GM21528 (cell line): ENCODE results near the gene USP17L12.
"Not testable (repeated sequence)": the region's sequence is repeated elsewhere in the genome, so short reads cannot be mapped to it uniquely, and the experiment has no call there.

Source experiments
- ATAC-seq: cut with Tn5 transposase; IDR thresholded peaks from one replicate; pipeline ENCODE4 v1.9.1; 2021; ENCODE audit warnings: mild to moderate bottlenecking, moderate library complexity; ENCODE audit not compliant: unreplicated experiment, low FRiP score

The USP17L12 gene, protein sequence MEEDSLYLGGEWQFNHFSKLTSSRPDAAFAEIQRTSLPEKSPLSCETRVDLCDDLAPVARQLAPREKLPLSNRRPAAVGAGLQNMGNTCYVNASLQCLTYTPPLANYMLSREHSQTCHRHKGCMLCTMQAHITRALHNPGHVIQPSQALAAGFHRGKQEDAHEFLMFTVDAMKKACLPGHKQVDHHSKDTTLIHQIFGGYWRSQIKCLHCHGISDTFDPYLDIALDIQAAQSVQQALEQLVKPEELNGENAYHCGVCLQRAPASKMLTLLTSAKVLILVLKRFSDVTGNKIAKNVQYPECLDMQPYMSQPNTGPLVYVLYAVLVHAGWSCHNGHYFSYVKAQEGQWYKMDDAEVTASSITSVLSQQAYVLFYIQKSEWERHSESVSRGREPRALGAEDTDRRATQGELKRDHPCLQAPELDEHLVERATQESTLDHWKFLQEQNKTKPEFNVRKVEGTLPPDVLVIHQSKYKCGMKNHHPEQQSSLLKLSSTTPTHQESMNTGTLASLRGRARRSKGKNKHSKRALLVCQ

DNA sequence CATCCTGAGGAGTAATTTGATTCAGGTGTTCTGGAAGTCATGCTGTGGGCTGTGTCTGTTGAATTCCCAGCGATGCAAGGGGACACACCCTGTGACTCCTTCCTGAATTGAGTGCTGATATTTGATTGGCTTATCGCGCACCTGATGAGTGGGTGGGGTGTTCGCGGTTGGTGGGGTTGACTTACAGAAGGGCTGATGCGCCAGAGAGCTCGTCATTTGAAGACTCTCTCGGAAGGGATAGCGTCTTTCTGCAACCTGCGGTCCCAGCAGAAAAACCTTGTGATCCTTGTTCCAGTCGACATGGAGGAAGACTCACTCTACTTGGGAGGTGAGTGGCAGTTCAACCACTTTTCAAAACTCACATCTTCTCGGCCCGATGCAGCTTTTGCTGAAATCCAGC, at the start of gene USP17L12:
USP17L12 (plus strand) TSS at position 301 of the 400 bp plus-strand sequence; CDS start at position 301, 0 bp downstream.
- ATAC-seq, result not testable (repeated sequence)

- not testable (repeated sequence) for ATAC-seq
Measured at GRCh38 chr4:9210357-9210756, 9.6 kb upstream of the USP17L12 start, which contains the start of gene USP17L10. Gene USP17L10, plus strand, starts transcription at chr4:9210657. Its CDS starts 0 bp downstream, at chr4:9210657.

DNA sequence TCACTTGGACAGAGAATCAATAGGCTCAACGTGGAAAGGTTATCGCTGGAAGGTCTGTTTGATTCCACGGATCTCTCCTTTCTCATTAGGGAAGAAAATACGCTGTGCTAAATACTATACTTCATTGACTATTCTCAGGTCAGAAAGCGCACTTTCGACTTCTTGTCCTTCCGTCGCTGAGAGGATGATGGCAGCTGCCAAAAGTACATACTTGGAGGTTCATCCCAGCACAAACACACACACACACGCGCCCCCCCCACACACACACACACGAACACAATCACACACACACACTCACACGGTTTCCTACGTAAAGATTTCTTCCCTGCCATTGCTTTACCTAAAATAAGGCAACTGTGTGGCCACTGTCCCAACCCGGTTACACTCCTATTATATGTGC, 5.3 kb upstream of the USP17L12 start:
- not testable (repeated sequence) for ATAC-seq

DNA sequence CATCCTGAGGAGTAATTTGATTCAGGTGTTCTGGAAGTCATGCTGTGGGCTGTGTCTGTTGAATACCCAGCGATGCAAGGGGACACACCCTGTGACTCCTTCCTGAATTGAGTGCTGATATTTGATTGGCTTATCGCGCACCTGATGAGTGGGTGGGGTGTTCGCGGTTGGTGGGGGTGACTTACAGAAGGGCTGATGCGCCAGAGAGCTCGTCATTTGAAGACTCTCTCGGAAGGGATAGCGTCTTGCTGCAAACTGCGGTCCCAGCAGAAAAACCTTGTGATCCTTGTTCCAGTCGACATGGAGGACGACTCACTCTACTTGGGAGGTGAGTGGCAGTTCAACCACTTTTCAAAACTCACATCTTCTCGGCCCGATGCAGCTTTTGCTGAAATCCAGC, 4.8 kb upstream of the USP17L12 start, which contains the start of gene USP17L11:
USP17L11 (plus strand) TSS at position 301 of the 400 bp plus-strand sequence; CDS start at position 301, 0 bp downstream.
- ATAC-seq, result not testable (repeated sequence)

DNA sequence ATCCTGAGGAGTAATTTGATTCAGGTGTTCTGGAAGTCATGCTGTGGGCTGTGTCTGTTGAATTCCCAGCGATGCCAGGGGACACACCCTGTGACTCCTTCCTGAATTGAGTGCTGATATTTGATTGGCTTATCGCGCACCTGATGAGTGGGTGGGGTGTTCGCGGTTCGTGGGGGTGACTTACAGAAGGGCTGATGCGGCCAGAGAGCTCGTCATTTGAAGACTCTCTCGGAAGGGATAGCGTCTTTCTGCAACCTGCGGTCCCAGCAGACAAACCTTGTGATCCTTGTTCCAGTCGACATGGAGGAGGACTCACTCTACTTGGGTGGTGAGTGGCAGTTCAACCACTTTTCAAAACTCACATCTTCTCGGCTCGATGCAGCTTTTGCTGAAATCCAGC, 4.6 kb downstream of the USP17L12 start, which contains the start of gene USP17L13:
USP17L13 (plus strand) TSS at position 301 of the 400 bp plus-strand sequence; CDS start at position 301, 0 bp downstream.
- not testable (repeated sequence) for ATAC-seq

GRCh38 chr4:9230249-9230648, 10.3 kb downstream of the USP17L12 start:
- ATAC-seq, result not testable (repeated sequence)

GRCh38 chr4:9234085-9234484, 14.1 kb downstream of the USP17L12 start, which contains the start of gene USP17L15:
Gene USP17L15, plus strand, starts transcription at chr4:9234385. Its CDS starts 0 bp downstream, at chr4:9234385.
- not testable (repeated sequence) for ATAC-seq

DNA sequence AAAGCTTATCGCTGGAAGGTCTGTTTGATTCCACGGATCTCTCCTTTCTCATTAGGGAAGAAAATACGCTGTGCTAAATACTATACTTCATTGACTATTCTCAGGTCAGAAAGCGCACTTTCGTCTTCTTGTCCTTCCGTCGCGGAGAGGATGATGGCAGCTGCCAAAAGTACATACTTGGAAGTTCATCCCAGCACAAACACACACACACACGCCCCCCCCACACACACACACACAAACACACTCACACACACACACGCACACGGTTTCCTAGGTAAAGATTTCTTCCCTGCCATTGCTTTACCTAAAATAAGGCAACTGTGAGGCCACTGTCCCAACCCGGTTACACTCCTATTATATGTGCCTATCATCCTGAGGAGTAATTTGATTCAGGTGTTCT, 18.5 kb downstream of the USP17L12 start:
- not testable (repeated sequence) for ATAC-seq

- not testable (repeated sequence) for ATAC-seq
Measured at GRCh38 chr4:9243579-9243978, 23.6 kb downstream of the USP17L12 start, which contains the start of gene USP17L17. Gene USP17L17, plus strand, starts transcription at chr4:9243879. Its CDS starts 0 bp downstream, at chr4:9243879.

DNA sequence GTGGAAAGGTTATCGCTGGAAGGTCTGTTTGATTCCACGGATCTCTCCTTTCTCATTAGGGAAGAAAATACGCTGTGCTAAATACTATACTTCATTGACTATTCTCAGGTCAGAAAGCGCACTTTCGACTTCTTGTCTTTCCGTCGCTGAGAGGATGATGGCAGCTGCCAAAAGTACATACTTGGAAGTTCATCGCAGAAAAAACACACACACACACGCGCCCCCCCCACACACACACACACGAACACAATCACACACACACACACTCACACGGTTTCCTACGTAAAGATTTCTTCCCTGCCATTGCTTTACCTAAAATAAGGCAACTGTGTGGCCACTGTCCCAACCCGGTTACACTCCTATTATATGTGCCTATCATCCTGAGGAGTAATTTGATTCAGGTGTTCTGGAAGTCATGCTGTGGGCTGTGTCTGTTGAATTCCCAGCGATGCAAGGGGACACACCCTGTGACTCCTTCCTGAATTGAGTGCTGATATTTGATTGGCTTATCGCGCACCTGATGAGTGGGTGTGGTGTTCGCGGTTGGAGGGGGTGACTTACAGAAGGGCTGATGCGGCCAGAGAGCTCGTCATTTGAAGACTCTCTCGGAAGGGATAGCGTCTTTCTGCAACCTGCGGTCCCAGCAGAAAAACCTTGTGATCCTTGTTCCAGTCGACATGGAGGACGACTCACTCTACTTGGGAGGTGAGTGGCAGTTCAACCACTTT, 28.2 kb downstream of the USP17L12 start, which contains the start of gene USP17L18:
USP17L18 (plus strand) TSS at position 678 of the 728 bp plus-strand sequence; CDS start at position 678, 0 bp downstream.
- ATAC-seq, result not testable (repeated sequence)

- ATAC-seq, result not testable (repeated sequence)
Measured at GRCh38 chr4:9253078-9253477, 33.1 kb downstream of the USP17L12 start, which contains the start of gene USP17L19. Gene USP17L19, plus strand, starts transcription at chr4:9253378. Its CDS starts 0 bp downstream, at chr4:9253378.

DNA sequence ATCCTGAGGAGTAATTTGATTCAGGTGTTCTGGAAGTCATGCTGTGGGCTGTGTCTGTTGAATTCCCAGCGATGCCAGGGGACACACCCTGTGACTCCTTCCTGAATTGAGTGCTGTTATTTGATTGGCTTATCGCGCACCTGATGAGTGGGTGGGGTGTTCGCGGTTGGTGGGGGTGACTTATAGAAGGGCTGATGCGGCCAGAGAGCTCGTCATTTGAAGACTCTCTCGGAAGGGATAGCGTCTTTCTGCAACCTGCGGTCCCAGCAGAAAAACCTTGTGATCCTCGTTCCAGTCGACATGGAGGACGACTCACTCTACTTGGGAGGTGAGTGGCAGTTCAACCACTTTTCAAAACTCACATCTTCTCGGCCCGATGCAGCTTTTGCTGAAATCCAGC, 37.9 kb downstream of the USP17L12 start, which contains the start of gene USP17L20:
USP17L20 (plus strand) TSS at position 301 of the 400 bp plus-strand sequence; CDS start at position 301, 0 bp downstream.
- not testable (repeated sequence) for ATAC-seq

DNA sequence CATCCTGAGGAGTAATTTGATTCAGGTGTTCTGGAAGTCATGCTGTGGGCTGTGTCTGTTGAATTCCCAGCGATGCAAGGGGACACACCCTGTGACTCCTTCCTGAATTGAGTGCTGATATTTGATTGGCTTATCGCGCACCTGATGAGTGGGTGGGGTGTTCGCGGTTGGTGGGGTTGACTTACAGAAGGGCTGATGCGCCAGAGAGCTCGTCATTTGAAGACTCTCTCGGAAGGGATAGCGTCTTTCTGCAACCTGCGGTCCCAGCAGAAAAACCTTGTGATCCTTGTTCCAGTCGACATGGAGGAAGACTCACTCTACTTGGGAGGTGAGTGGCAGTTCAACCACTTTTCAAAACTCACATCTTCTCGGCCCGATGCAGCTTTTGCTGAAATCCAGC, 42.6 kb downstream of the USP17L12 start, which contains the start of gene USP17L21:
USP17L21 (plus strand) TSS at position 301 of the 400 bp plus-strand sequence; CDS start at position 301, 0 bp downstream.
- not testable (repeated sequence) for ATAC-seq

DNA sequence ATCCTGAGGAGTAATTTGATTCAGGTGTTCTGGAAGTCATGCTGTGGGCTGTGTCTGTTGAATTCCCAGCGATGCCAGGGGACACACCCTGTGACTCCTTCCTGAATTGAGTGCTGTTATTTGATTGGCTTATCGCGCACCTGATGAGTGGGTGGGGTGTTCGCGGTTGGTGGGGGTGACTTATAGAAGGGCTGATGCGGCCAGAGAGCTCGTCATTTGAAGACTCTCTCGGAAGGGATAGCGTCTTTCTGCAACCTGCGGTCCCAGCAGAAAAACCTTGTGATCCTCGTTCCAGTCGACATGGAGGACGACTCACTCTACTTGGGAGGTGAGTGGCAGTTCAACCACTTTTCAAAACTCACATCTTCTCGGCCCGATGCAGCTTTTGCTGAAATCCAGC, 47.4 kb downstream of the USP17L12 start, which contains the start of gene USP17L22:
USP17L22 (plus strand) TSS at position 301 of the 400 bp plus-strand sequence; CDS start at position 301, 0 bp downstream.
- ATAC-seq, result not testable (repeated sequence)
